Fibroblast of lung (primary cell): ENCODE results near the gene CTNND2.

Experiments used
- EZH2 ChIP-seq: IDR thresholded peaks from 2 replicates; pipeline ENCODE4 v1.5.1; 2012; ENCODE audit warnings: low read length, control low read depth, mild to moderate bottlenecking; ENCODE audit errors: missing control alignments
- TF ChIP-seq, protein P1 (sequence below), 2 donors: IDR thresholded peaks in 1 of 2; conservative IDR thresholded peaks in 1 of 2; 1 replicate in 1 of 2; 2 replicates in 1 of 2; pipeline ENCODE4 v1.5.1; 2011 to 2012; ENCODE audit warnings: low read length in 2 of 2, control low read depth in 1 of 2, inconsistent platforms in 1 of 2, low read depth in 1 of 2, mild to moderate bottlenecking in 1 of 2

GRCh38 chr5:11519236-11519635 is 385.0 kb downstream of the CTNND2 start:
- TF ChIP-seq, protein P1, sequence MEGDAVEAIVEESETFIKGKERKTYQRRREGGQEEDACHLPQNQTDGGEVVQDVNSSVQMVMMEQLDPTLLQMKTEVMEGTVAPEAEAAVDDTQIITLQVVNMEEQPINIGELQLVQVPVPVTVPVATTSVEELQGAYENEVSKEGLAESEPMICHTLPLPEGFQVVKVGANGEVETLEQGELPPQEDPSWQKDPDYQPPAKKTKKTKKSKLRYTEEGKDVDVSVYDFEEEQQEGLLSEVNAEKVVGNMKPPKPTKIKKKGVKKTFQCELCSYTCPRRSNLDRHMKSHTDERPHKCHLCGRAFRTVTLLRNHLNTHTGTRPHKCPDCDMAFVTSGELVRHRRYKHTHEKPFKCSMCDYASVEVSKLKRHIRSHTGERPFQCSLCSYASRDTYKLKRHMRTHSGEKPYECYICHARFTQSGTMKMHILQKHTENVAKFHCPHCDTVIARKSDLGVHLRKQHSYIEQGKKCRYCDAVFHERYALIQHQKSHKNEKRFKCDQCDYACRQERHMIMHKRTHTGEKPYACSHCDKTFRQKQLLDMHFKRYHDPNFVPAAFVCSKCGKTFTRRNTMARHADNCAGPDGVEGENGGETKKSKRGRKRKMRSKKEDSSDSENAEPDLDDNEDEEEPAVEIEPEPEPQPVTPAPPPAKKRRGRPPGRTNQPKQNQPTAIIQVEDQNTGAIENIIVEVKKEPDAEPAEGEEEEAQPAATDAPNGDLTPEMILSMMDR (conservative IDR thresholded peaks at IDR 0.05 in 1 of 2, IDR thresholded peaks at IDR 0.05 in 1 of 2; ENCODE audit: low read depth in 1 of 2, low read length in 2 of 2) = no peak
- TF ChIP-seq EZH2 = no peak
